IMR-90 (cell line): Measurements from ENCODE around the gene HIGD1C. TPM values are rescaled to one million over a fixed set of nuclear protein-coding genes. Genes with fewer than 3 reads are reported as not detected.

ENCODE experiments used
- ATAC-seq: fragments of 200-7000 bp; cut with Tn5 transposase; 2 replicates; pipeline ENCODE4 v1.9.1; 2020; ENCODE audit warnings: low read depth, mild to moderate bottlenecking, moderate library complexity
- BruUV-seq: library from RNA; stranded (reverse); fragments of 400-500 nt; replicated peaks from 2 replicates; lab custom pipeline; 2021; lab: Mats Ljungman, UMichigan
- CTCF ChIA-PET: fragments of 300-600 bp; formaldehyde crosslinking; extraction: SDS; loops from one replicate; lab custom pipeline; 2021; ENCODE audit warnings: antibody characterized with exemption; lab: Yijun Ruan, JAX
- POLR2A ChIA-PET: fragments of 300-600 bp; sonication (Branson Sonifier 250); formaldehyde crosslinking; loops from one replicate; lab custom pipeline; 2022; ENCODE audit warnings: antibody characterized with exemption; ENCODE audit not compliant: unreplicated experiment; lab: Charles Lee
- DNase-seq: peaks from one replicate; pipeline ENCODE4 v3.0.0; 2013
- H2AFZ ChIP-seq: replicated peaks from 2 replicates; pipeline ENCODE3; 2013; ENCODE audit warnings: low read length, mild to moderate bottlenecking; ENCODE audit not compliant: poor library complexity
- H2AK5ac ChIP-seq: 2 replicates; pipeline ENCODE4 v1.6.1; 2013; ENCODE audit warnings: low read depth, low read length, inconsistent platforms
- H2AK9ac ChIP-seq: replicated peaks from 2 replicates; pipeline ENCODE3; 2013; ENCODE audit warnings: mild to moderate bottlenecking, low read depth, low read length, moderate library complexity; ENCODE audit not compliant: poor library complexity
- H2BK120ac ChIP-seq: 2 replicates; pipeline ENCODE4 v1.6.1; 2013; ENCODE audit warnings: low read depth, low read length, inconsistent platforms
- H2BK15ac ChIP-seq: 3 replicates; pipeline ENCODE4 v1.6.1; 2013; ENCODE audit warnings: low read depth, low read length, inconsistent platforms
- H2BK20ac ChIP-seq: 2 replicates; pipeline ENCODE4 v1.6.1; 2013; ENCODE audit warnings: low read depth, mild to moderate bottlenecking, inconsistent platforms, low read length, moderate library complexity
- H2BK5ac ChIP-seq: 2 replicates; pipeline ENCODE4 v1.6.1; 2013; ENCODE audit warnings: mild to moderate bottlenecking, low read depth, low read length, inconsistent platforms; ENCODE audit not compliant: poor library complexity, severe bottlenecking
- H3K14ac ChIP-seq: replicated peaks from 2 replicates; pipeline ENCODE4 v1.6.1; 2013; ENCODE audit warnings: low read depth, low read length, inconsistent platforms
- H3K18ac ChIP-seq: 2 replicates; pipeline ENCODE4 v1.6.1; 2013; ENCODE audit warnings: low read depth, low read length, control low read depth
- H3K23ac ChIP-seq: 2 replicates; pipeline ENCODE4 v1.6.1; 2013; ENCODE audit warnings: low read depth, low read length, inconsistent platforms
- H3K27ac ChIP-seq: 2 replicates; pipeline ENCODE4 v1.5.1; 2013; ENCODE audit warnings: mild to moderate bottlenecking, control low read depth, low read length; ENCODE audit not compliant: insufficient read depth
- H3K27me3 ChIP-seq: 2 replicates; pipeline ENCODE4 v1.6.1; 2013; ENCODE audit warnings: low read length; ENCODE audit not compliant: control insufficient read depth, insufficient read depth
- H3K36me3 ChIP-seq: 2 replicates; pipeline ENCODE4 v1.6.1; 2013; ENCODE audit warnings: low read length, mixed read lengths; ENCODE audit not compliant: control insufficient read depth, insufficient read depth
- H3K4ac ChIP-seq: 2 replicates; pipeline ENCODE4 v1.6.1; 2013; ENCODE audit warnings: low read depth, low read length, inconsistent platforms
- H3K4me1 ChIP-seq: 2 replicates; pipeline ENCODE4 v1.6.1; 2013; ENCODE audit warnings: low read length, mixed read lengths; ENCODE audit not compliant: control insufficient read depth, insufficient read depth
- H3K4me2 ChIP-seq: 2 replicates; pipeline ENCODE4 v1.6.1; 2013; ENCODE audit warnings: low read depth, mild to moderate bottlenecking, control low read depth, low read length, moderate library complexity
- H3K4me3 ChIP-seq: 2 replicates; pipeline ENCODE4 v1.5.1; 2013; ENCODE audit warnings: low read depth, mild to moderate bottlenecking, control low read depth, low read length, moderate library complexity; ENCODE audit not compliant: insufficient read depth
- H3K56ac ChIP-seq: 2 replicates; pipeline ENCODE4 v1.6.1; 2013; ENCODE audit warnings: low read length, inconsistent platforms; ENCODE audit not compliant: insufficient read depth; ENCODE audit errors: extremely low read depth
- H3K79me1 ChIP-seq, 2 experiments: 2 replicates each; pipeline ENCODE4 v1.6.1; 2013; ENCODE audit warnings: low read length in 2 of 2, inconsistent platforms in 1 of 2, low read depth in 1 of 2
- H3K9ac ChIP-seq: 2 replicates; pipeline ENCODE4 v1.6.1; 2013; ENCODE audit warnings: low read depth, low read length, control low read depth
- H3K9me1 ChIP-seq: 2 replicates; pipeline ENCODE4 v1.6.1; 2013; ENCODE audit warnings: low read length, inconsistent platforms; ENCODE audit not compliant: insufficient read depth
- H3K9me3 ChIP-seq: 2 replicates; pipeline ENCODE4 v1.6.1; 2013; ENCODE audit warnings: low read length; ENCODE audit not compliant: control insufficient read depth, insufficient read depth
- H4K20me1 ChIP-seq: 2 replicates; pipeline ENCODE4 v1.6.1; 2013; ENCODE audit warnings: low read length, inconsistent platforms; ENCODE audit not compliant: insufficient read depth
- H4K5ac ChIP-seq: 2 replicates; pipeline ENCODE4 v1.6.1; 2013; ENCODE audit warnings: mild to moderate bottlenecking, low read depth, low read length, control low read depth
- H4K8ac ChIP-seq, 2 experiments: 2 replicates each; pipeline ENCODE4 v1.6.1; 2013; ENCODE audit warnings: low read depth in 2 of 2, low read length in 2 of 2, control low read depth in 1 of 2, inconsistent platforms in 1 of 2
- H4K91ac ChIP-seq: 2 replicates; pipeline ENCODE4 v1.6.1; 2013; ENCODE audit warnings: low read depth, low read length, inconsistent platforms; ENCODE audit not compliant: insufficient read depth
- BHLHE40 ChIP-seq: fragments of 150-350 bp; IDR thresholded peaks from 2 replicates; pipeline ENCODE4 v1.6.1; 2016; ENCODE audit warnings: mild to moderate bottlenecking, low read depth, low read length
- CEBPB ChIP-seq: IDR thresholded peaks from 2 replicates; pipeline ENCODE4 v1.6.1; 2012; ENCODE audit warnings: low read depth, low read length, improper control_type of control experiment
- CHD1 ChIP-seq: IDR thresholded peaks from 2 replicates; pipeline ENCODE4 v1.6.1; 2012; ENCODE audit warnings: low read depth, low read length, improper control_type of control experiment
- FOS ChIP-seq: fragments of 150-350 bp; IDR thresholded peaks from 2 replicates; pipeline ENCODE4 v1.6.1; 2016; ENCODE audit warnings: low read depth, low read length
- MAFK ChIP-seq: IDR thresholded peaks from 2 replicates; pipeline ENCODE4 v1.6.1; 2012; ENCODE audit warnings: low read depth, low read length, improper control_type of control experiment
- MAZ ChIP-seq: IDR thresholded peaks from 2 replicates; pipeline ENCODE4 v1.6.1; 2012; ENCODE audit warnings: low read depth, mild to moderate bottlenecking, low read length, improper control_type of control experiment, moderate library complexity, borderline replicate concordance
- MXI1 ChIP-seq: IDR thresholded peaks from 2 replicates; pipeline ENCODE4 v1.6.1; 2012; ENCODE audit warnings: low read depth, mild to moderate bottlenecking, low read length, moderate library complexity, borderline replicate concordance
- NFE2L2 ChIP-seq: fragments of 150-350 bp; IDR thresholded peaks from 2 replicates; pipeline ENCODE4 v1.6.1; 2016; ENCODE audit warnings: low read depth, mild to moderate bottlenecking, low read length
- POLR2A ChIP-seq: IDR thresholded peaks from 2 replicates; pipeline ENCODE4 v1.6.1; 2012; ENCODE audit warnings: mild to moderate bottlenecking, low read depth, low read length
- RAD21 ChIP-seq: IDR thresholded peaks from 2 replicates; pipeline ENCODE4 v1.6.1; 2012; ENCODE audit warnings: low read length, improper control_type of control experiment
- RCOR1 ChIP-seq: IDR thresholded peaks from 2 replicates; pipeline ENCODE4 v1.6.1; 2012; ENCODE audit warnings: mild to moderate bottlenecking, low read length, improper control_type of control experiment; ENCODE audit not compliant: insufficient replicate concordance
- RFX5 ChIP-seq: IDR thresholded peaks from 2 replicates; pipeline ENCODE4 v1.8.0; 2012; ENCODE audit warnings: low read depth, mild to moderate bottlenecking, low read length, moderate library complexity
- SMC3 ChIP-seq: fragments of 150-350 bp; IDR thresholded peaks from 2 replicates; pipeline ENCODE4 v1.6.1; 2016; ENCODE audit warnings: low read depth, mild to moderate bottlenecking, antibody characterized with exemption, low read length, moderate library complexity
- WGBS, 2 experiments: methylation state at CpG; one replicate each; pipeline versions ENCODE4 v1.1.5 to v1.1.7; 2013; ENCODE audit warnings: missing lambda C conversion rate in 2 of 2; ENCODE audit not compliant: insufficient read length in 1 of 2; ENCODE audit errors: extremely low coverage in 2 of 2; 5-methylcytosine and 5-hydroxymethylcytosine counted together
- dilution Hi-C: fragments of 300-500 bp; cut with HindIII; formaldehyde crosslinking; loops from one replicate; pipeline ENCODE4 v1.14.3; 2018; ENCODE audit warnings: low sequenced_read_pairs; ENCODE audit not compliant: unreplicated experiment
- in situ Hi-C: fragments of 300-500 bp; cut with MboI; formaldehyde crosslinking; loops from 3 replicates; pipeline ENCODE4 v1.14.3; 2019; ENCODE audit warnings: low sequenced_read_pairs, inconsistent platforms, mixed read lengths
- intact Hi-C: fragments of 100-400 bp; cut with micrococcal nuclease; formaldehyde crosslinking; loops from 2 replicates; pipeline ENCODE4 v1.10.0; 2022
- polyA plus RNA-seq, 3 experiments: library from polyadenylated mRNA; depleted of rRNA; stranded (reverse); fragments of >200 nt; gene quantifications; 2 replicates each; pipeline ENCODE4 v1.2.3, GENCODE V29; 2012; ENCODE audit warnings: low replicate concordance in 1 of 3
- total RNA-seq: library from RNA; depleted of rRNA; stranded (reverse); fragments of >200 nt; gene quantifications from 2 replicates; pipeline ENCODE4 v1.2.3, GENCODE V29; 2012
- TF ChIP-seq, protein P1 (sequence below): fragments of 150-350 bp; IDR thresholded peaks from 2 replicates; pipeline ENCODE4 v1.6.1; 2016; ENCODE audit warnings: low read depth, mild to moderate bottlenecking, low read length, moderate library complexity, borderline replicate concordance
- TF ChIP-seq, protein P2 (sequence below): fragments of 150-350 bp; IDR thresholded peaks from 2 replicates; pipeline ENCODE4 v1.6.1; 2017; ENCODE audit warnings: mild to moderate bottlenecking, antibody characterized with exemption, low read length, low read depth
- TF ChIP-seq, protein P3 (sequence below): conservative IDR thresholded peaks from 2 replicates; pipeline ENCODE4 v1.5.1; 2012; ENCODE audit warnings: mild to moderate bottlenecking, low read depth, low read length, improper control_type of control experiment

Gene HIGD1C
- total and polyA plus RNA-seq, 2 of the 4 experiments (the other 2 are of a cell fraction), result not detected

DNA sequence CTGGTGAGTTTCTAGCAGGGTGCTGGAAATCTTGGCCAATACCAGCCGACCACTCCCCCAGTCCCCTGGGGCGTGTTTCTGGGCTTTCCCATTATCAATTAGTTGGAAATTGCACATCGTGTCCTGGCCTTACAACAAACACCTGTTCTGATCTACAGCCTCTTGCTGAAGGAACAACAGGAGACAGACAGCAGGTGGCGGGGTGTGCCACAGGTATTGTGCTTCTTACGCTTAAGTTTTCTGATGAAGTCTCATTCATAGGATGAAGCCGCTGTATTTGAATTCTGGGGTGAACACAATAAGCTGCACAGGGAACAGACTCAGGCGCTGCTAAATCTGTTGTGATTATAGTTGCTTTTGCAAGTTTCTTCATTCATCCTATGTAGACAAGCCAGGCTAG lies 703 bp downstream of the HIGD1C start:
- TF ChIP-seq CEBPB, result no peak
- no peak for TF ChIP-seq BHLHE40
- no peak for TF ChIP-seq RAD21
- TF ChIP-seq, protein P1, sequence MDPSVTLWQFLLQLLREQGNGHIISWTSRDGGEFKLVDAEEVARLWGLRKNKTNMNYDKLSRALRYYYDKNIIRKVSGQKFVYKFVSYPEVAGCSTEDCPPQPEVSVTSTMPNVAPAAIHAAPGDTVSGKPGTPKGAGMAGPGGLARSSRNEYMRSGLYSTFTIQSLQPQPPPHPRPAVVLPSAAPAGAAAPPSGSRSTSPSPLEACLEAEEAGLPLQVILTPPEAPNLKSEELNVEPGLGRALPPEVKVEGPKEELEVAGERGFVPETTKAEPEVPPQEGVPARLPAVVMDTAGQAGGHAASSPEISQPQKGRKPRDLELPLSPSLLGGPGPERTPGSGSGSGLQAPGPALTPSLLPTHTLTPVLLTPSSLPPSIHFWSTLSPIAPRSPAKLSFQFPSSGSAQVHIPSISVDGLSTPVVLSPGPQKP, result no peak
- TF ChIP-seq RFX5, result no peak
- TF ChIP-seq, protein P2, sequence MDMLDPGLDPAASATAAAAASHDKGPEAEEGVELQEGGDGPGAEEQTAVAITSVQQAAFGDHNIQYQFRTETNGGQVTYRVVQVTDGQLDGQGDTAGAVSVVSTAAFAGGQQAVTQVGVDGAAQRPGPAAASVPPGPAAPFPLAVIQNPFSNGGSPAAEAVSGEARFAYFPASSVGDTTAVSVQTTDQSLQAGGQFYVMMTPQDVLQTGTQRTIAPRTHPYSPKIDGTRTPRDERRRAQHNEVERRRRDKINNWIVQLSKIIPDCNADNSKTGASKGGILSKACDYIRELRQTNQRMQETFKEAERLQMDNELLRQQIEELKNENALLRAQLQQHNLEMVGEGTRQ, result no peak
- TF ChIP-seq FOS, result no peak
- TF ChIP-seq, protein P3, sequence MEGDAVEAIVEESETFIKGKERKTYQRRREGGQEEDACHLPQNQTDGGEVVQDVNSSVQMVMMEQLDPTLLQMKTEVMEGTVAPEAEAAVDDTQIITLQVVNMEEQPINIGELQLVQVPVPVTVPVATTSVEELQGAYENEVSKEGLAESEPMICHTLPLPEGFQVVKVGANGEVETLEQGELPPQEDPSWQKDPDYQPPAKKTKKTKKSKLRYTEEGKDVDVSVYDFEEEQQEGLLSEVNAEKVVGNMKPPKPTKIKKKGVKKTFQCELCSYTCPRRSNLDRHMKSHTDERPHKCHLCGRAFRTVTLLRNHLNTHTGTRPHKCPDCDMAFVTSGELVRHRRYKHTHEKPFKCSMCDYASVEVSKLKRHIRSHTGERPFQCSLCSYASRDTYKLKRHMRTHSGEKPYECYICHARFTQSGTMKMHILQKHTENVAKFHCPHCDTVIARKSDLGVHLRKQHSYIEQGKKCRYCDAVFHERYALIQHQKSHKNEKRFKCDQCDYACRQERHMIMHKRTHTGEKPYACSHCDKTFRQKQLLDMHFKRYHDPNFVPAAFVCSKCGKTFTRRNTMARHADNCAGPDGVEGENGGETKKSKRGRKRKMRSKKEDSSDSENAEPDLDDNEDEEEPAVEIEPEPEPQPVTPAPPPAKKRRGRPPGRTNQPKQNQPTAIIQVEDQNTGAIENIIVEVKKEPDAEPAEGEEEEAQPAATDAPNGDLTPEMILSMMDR, result no peak
- TF ChIP-seq CHD1, result no peak
- no peak for TF ChIP-seq RCOR1
- TF ChIP-seq MXI1, result no peak
- no peak for TF ChIP-seq MAZ
- TF ChIP-seq MAFK, result no peak
- TF ChIP-seq SMC3, result no peak
- no peak for TF ChIP-seq NFE2L2
- no peak for TF ChIP-seq POLR2A
- in situ Hi-C loops, result no loop called here

More for the DNA sequence above, 703 bp downstream of the HIGD1C start:
- Histone ChIP-seq H3K27ac (no peak overlapping the region), H3K4me1 (no peaks in the 10 kb centered on the region), H3K9ac (no peak overlapping the region), H3K4me3 (no peak overlapping the region), H2BK5ac (no peak overlapping the region), H4K20me1 (no peaks in the 10 kb centered on the region), H3K14ac (no peak overlapping the region), H2BK15ac (no peak overlapping the region), H3K56ac (no peak overlapping the region), H3K23ac (no peak overlapping the region), H3K79me1 (no peaks in the 10 kb centered on the region), H3K36me3 (no peaks in the 10 kb centered on the region), H3K27me3 (no peaks in the 10 kb centered on the region), H4K5ac (no peak overlapping the region), H3K9me3 (no peaks in the 10 kb centered on the region), H3K18ac (no peak overlapping the region), H4K8ac (no peak overlapping the region), H3K9me1 (peaks cover 3% of the 10 kb centered on the region; the same call in 1 of the 2 replicates), H2BK120ac (no peak overlapping the region), H2AK5ac (no peak overlapping the region), H2BK20ac (no peak overlapping the region), H3K4ac (no peak overlapping the region), H2AK9ac (no peak overlapping the region), H2AFZ (no peak overlapping the region), H4K91ac (no peak overlapping the region), H3K4me2 (no peak overlapping the region)
- intact Hi-C loops, result no loop called here
- DNase-seq, result no peak
- CTCF ChIA-PET, result no interaction called here
- POLR2A ChIA-PET, result no interaction called here
- no peak for ATAC-seq
- no TSS peak for BruUV-seq
- whole genome bisulfite sequencing, 2 experiments, result no CpG with 5 or more reads among the region's 7 CpGs
- dilution Hi-C loops, result no loop called here
